HepG2 (cell line): ENCODE measurements around the gene IGFN1. TPM values are rescaled to one million over a fixed set of nuclear protein-coding genes. Genes with fewer than 3 reads are reported as not detected.

ENCODE experiments used
- ATAC-seq: fragments of 200-7000 bp; cut with Tn5 transposase; 3 replicates; pipeline ENCODE4 v1.9.1; 2020; ENCODE audit warnings: mild to moderate bottlenecking, moderate library complexity
- BruUV-seq: library from RNA; stranded (reverse); fragments of 400-500 nt; replicated peaks from 2 replicates; lab custom pipeline; 2021; lab: Mats Ljungman, UMichigan
- CTCF ChIA-PET: fragments of 300-600 bp; formaldehyde crosslinking; extraction: SDS; loops from one replicate; lab custom pipeline; 2021; ENCODE audit warnings: low total read pairs, inconsistent platforms, low intra/inter-chr PET ratio; lab: Yijun Ruan, JAX
- POLR2A ChIA-PET: fragments of 350-600 bp; sonication (Branson Sonifier 250); formaldehyde crosslinking; loops from one replicate; lab custom pipeline; 2020; ENCODE audit warnings: antibody characterized with exemption, inconsistent platforms; lab: Yijun Ruan, JAX
- DNase-seq: peaks from one replicate; pipeline ENCODE4 v3.0.0-alpha.2; 2015; ENCODE audit warnings: low spot score
- FAIRE-seq: peaks from 3 replicates; lab custom pipeline; 2011; peaks lifted over from hg19 to GRCh38; lab: Jason Lieb, UNC
- H2AFZ ChIP-seq: one replicate; pipeline ENCODE4 v1.6.1; 2011; ENCODE audit warnings: low read length, inconsistent platforms
- H3K27ac ChIP-seq: fragments of 300-600 bp; 3 replicates; pipeline ENCODE4 v1.8.0; 2011; ENCODE audit warnings: mixed run types, mild to moderate bottlenecking, mixed read lengths, low read length, inconsistent platforms; ENCODE audit not compliant: insufficient read depth; ENCODE audit errors: extremely low read length
- H3K27me3 ChIP-seq, 2 experiments: fragments of 200-600 bp in 1 of 2; 2 replicates in 1 of 2; 3 replicates in 1 of 2; pipeline versions ENCODE4 v1.6.0 to v1.8.0; 2011; ENCODE audit warnings: low read length in 2 of 2, mild to moderate bottlenecking in 2 of 2, moderate library complexity in 2 of 2, inconsistent platforms in 1 of 2; ENCODE audit not compliant: insufficient read depth in 2 of 2, control insufficient read depth in 1 of 2
- H3K36me3 ChIP-seq, 2 experiments: fragments of 200-600 bp in 1 of 2; replicated peaks in 1 of 2; 2 replicates in 1 of 2; 3 replicates in 1 of 2; pipeline versions ENCODE4 v1.5.1 to v1.8.0; 2011; ENCODE audit warnings: low read length in 2 of 2, inconsistent platforms in 1 of 2; ENCODE audit not compliant: insufficient read depth in 2 of 2, control insufficient read depth in 1 of 2
- H3K4me1 ChIP-seq: 2 replicates; pipeline ENCODE4 v1.5.1; 2012; ENCODE audit warnings: low read length, inconsistent platforms; ENCODE audit not compliant: insufficient read depth
- H3K4me2 ChIP-seq: 2 replicates; pipeline ENCODE4 v1.6.0; 2011; ENCODE audit warnings: low read depth, low read length, inconsistent platforms
- H3K4me3 ChIP-seq, 3 experiments: fragments of 200-600 bp in 1 of 3; sonication (generic), shearing (Covaris generic) in 1 of 3; replicated peaks in 1 of 3; 2 replicates each; pipeline ENCODE4 v1.5.1; 2011 to 2016; ENCODE audit warnings: low read length in 3 of 3, inconsistent platforms in 2 of 3, low read depth in 2 of 3, mild to moderate bottlenecking in 2 of 3, control low read depth in 1 of 3, mixed read lengths in 1 of 3; ENCODE audit not compliant: insufficient read depth in 1 of 3
- H3K79me2 ChIP-seq: one replicate; pipeline ENCODE4 v1.6.1; 2011; ENCODE audit warnings: low read length, inconsistent platforms; ENCODE audit not compliant: insufficient read depth
- H3K9ac ChIP-seq: 2 replicates; pipeline ENCODE4 v1.6.0; 2011; ENCODE audit warnings: mild to moderate bottlenecking, low read depth, low read length, inconsistent platforms; ENCODE audit not compliant: insufficient read depth
- H3K9me3 ChIP-seq: 2 replicates; pipeline ENCODE4 v1.5.1; 2012; ENCODE audit warnings: mild to moderate bottlenecking, low read length
- H4K20me1 ChIP-seq: 2 replicates; pipeline ENCODE4 v1.6.0; 2011; ENCODE audit warnings: inconsistent platforms, mild to moderate bottlenecking, low read length, moderate library complexity; ENCODE audit not compliant: insufficient read depth
- BCL6 ChIP-seq: IDR thresholded peaks from 2 replicates; pipeline ENCODE4 v1.6.1; 2016; ENCODE audit warnings: missing genetic modification reagents, missing compliant biosample characterization
- RARA ChIP-seq: IDR thresholded peaks from 2 replicates; pipeline ENCODE4 v1.6.1; 2016; ENCODE audit warnings: missing genetic modification reagents, missing compliant biosample characterization
- WGBS: methylation state at CpG from one replicate; pipeline ENCODE4 v1.1.6; 2017; ENCODE audit warnings: low lambda C conversion rate; 5-methylcytosine and 5-hydroxymethylcytosine counted together
- in situ Hi-C: cut with HindIII; loops from 2 replicates; pipeline ENCODE4 v1.10.0; 2017; ENCODE audit warnings: low pct_unique_long_range_greater_than_20kb; ENCODE audit not compliant: extremely low pct_ligation_motif_present
- intact Hi-C: fragments of 100-400 bp; cut with micrococcal nuclease; formaldehyde crosslinking; loops from one replicate; pipeline ENCODE4 v1.10.0; 2022; ENCODE audit not compliant: unreplicated experiment
- polyA plus RNA-seq, 8 experiments: library from polyadenylated mRNA; depleted of rRNA in 3 of 8; stranded (reverse) in 7 of 8; unstranded in 1 of 8; fragments of >200 nt; fragmentation: Illumina TruSeq in 4 of 8; extraction: Trizol in 4 of 8; gene quantifications; 2 replicates each; pipeline versions ENCODE4 v1.2.1 to v1.2.3, GENCODE V29; 2011 to 2016; ENCODE audit warnings: low read depth in 4 of 8, missing spikeins in 1 of 8, mixed read lengths in 1 of 8; ENCODE audit not compliant: insufficient read depth in 1 of 8
- total RNA-seq, 5 experiments: library from RNA; depleted of rRNA; stranded (reverse); fragments of >200 nt; fragmentation: Illumina TruSeq; extraction: Trizol; gene quantifications; 2 replicates each; pipeline ENCODE4 v1.2.3, GENCODE V29; 2016; ENCODE audit warnings: low read depth in 1 of 5
- TF ChIP-seq, protein P1 (sequence below): sonication (generic); formaldehyde crosslinking; IDR thresholded peaks from 2 replicates; pipeline ENCODE4 v1.5.0; 2020; ENCODE audit warnings: mild to moderate bottlenecking, missing genetic modification reagents, borderline replicate concordance

Gene IGFN1
- total and polyA plus RNA-seq, 2 of the 13 experiments (the other 11 are each of a cell fraction or from before 2014, with no cell fraction given) = 0.04 to 0.05 TPM

DNA sequence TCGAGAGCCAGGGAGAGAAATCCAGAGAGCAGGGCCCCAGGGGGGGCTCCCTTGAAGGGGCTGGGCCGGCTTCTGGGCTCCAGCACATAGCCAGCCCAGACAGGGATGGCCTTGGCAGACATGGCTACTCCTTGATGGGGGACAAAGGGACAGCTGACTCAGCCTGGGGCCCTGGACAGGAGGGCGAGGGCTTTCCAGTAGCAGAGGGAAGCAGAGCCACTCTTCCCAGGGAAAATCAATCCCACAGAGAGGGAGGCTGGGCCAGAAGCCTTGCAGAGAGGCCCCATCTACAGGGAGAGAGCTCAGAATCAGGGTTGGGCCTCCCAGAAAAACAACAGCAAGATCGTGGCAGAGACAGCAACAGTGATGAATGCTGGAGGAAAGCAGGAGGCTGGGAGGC is 15.6 kb downstream of the IGFN1 start:
- no peak overlapping the region for H2AFZ ChIP-seq
- peak; percentile 61; the same call in 1 of the 2 replicates for TF ChIP-seq RARA (CRISPR knock-in tag)
- peak; percentile 98 for TF ChIP-seq BCL6 (CRISPR knock-in tag)
- TF ChIP-seq, protein P1, sequence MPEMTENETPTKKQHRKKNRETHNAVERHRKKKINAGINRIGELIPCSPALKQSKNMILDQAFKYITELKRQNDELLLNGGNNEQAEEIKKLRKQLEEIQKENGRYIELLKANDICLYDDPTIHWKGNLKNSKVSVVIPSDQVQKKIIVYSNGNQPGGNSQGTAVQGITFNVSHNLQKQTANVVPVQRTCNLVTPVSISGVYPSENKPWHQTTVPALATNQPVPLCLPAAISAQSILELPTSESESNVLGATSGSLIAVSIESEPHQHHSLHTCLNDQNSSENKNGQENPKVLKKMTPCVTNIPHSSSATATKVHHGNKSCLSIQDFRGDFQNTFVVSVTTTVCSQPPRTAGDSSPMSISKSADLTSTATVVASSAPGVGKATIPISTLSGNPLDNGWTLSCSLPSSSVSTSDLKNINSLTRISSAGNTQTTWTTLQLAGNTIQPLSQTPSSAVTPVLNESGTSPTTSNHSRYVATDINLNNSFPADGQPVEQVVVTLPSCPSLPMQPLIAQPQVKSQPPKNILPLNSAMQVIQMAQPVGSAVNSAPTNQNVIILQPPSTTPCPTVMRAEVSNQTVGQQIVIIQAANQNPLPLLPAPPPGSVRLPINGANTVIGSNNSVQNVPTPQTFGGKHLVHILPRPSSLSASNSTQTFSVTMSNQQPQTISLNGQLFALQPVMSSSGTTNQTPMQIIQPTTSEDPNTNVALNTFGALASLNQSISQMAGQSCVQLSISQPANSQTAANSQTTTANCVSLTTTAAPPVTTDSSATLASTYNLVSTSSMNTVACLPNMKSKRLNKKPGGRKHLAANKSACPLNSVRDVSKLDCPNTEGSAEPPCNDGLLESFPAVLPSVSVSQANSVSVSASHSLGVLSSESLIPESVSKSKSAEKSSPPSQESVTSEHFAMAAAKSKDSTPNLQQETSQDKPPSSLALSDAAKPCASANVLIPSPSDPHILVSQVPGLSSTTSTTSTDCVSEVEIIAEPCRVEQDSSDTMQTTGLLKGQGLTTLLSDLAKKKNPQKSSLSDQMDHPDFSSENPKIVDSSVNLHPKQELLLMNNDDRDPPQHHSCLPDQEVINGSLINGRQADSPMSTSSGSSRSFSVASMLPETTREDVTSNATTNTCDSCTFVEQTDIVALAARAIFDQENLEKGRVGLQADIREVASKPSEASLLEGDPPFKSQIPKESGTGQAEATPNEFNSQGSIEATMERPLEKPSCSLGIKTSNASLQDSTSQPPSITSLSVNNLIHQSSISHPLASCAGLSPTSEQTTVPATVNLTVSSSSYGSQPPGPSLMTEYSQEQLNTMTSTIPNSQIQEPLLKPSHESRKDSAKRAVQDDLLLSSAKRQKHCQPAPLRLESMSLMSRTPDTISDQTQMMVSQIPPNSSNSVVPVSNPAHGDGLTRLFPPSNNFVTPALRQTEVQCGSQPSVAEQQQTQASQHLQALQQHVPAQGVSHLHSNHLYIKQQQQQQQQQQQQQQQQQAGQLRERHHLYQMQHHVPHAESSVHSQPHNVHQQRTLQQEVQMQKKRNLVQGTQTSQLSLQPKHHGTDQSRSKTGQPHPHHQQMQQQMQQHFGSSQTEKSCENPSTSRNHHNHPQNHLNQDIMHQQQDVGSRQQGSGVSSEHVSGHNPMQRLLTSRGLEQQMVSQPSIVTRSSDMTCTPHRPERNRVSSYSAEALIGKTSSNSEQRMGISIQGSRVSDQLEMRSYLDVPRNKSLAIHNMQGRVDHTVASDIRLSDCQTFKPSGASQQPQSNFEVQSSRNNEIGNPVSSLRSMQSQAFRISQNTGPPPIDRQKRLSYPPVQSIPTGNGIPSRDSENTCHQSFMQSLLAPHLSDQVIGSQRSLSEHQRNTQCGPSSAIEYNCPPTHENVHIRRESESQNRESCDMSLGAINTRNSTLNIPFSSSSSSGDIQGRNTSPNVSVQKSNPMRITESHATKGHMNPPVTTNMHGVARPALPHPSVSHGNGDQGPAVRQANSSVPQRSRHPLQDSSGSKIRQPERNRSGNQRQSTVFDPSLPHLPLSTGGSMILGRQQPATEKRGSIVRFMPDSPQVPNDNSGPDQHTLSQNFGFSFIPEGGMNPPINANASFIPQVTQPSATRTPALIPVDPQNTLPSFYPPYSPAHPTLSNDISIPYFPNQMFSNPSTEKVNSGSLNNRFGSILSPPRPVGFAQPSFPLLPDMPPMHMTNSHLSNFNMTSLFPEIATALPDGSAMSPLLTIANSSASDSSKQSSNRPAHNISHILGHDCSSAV (CRISPR knock-in tag) = no peak
- TF ChIP-seq, all 625 proteins: peak for 2
- BruUV-seq = no TSS peak
- Histone ChIP-seq H3K27me3 (peaks cover 2 to 20% of the 10 kb centered on the region in 2 experiments; a peak in 4 of 5 replicates), H3K9me3 (no peaks in the 10 kb centered on the region), H3K4me1 (no peaks in the 10 kb centered on the region), H3K9ac (no peak overlapping the region), H3K4me2 (no peak overlapping the region), H3K4me3 (no peak overlapping the region), H3K79me2 (no peaks in the 10 kb centered on the region), H3K27ac (no peak overlapping the region), H4K20me1 (no peaks in the 10 kb centered on the region), H3K36me3 (no peaks in the 10 kb centered on the region)
- ChIA-PET CTCF (no interaction called here), POLR2A (no interaction called here)
- 0% methylated on average over 4 of the region's 4 CpGs for WGBS
- FAIRE-seq (no peak), ATAC-seq (peak; percentile 62), DNase-seq (no peak)
- intact Hi-C loops = no loop called here
- in situ Hi-C loops = no loop called here
